ENCODE results near the gene CRABP1.
A peak's percentile ranks its signal among the peaks of the same experiment; 100 is the strongest.

The CRABP1 gene

GRCh38 chr15:78362716-78363380 lies 22.7 kb downstream of the CRABP1 start:
- H3K4me3 ChIP-seq (ENCODE audit: control insufficient read depth in 1 of 7, extremely low read depth in 1 of 7, insufficient read depth in 4 of 7, low read depth in 2 of 7, low read length in 6 of 7), result no peak overlapping the region
- no peak for DNase-seq
- H3K9me3 ChIP-seq (ENCODE audit: control extremely low read depth in 1 of 5, control insufficient read depth in 4 of 5, insufficient read depth in 2 of 5, low read depth in 1 of 5, low read length in 4 of 5), result no peaks in the 10 kb centered on the region
- no peak overlapping the region for H3K27ac ChIP-seq (ENCODE audit: insufficient read depth in 1 of 2, low read depth in 1 of 2, low read length in 2 of 2, poor library complexity in 1 of 2, severe bottlenecking in 2 of 2)
- H3K4me1 ChIP-seq (ENCODE audit: control extremely low read depth in 1 of 4, control insufficient read depth in 4 of 4, insufficient read depth in 4 of 4, low read length in 3 of 4), result peaks cover 0 to 14% (median 7%) of the 10 kb centered on the region in 4 experiments
- POLR2A ChIA-PET, result no interaction called here
- CTCF ChIA-PET, result interaction anchor here (0.5 kb wide), 1 partner anchor 10 kb away, joined by 3 read pairs; no protein-coding TSS in a partner anchor
- H3K36me3 ChIP-seq (ENCODE audit: control insufficient read depth in 4 of 4, insufficient read depth in 4 of 4, low read length in 3 of 4), result no peaks in the 10 kb centered on the region
- 92% methylated on average over 8 of the region's 8 CpGs for WGBS (ENCODE audit: insufficient coverage)
- H3K27me3 ChIP-seq (replicated peaks in 2 of 5; ENCODE audit: control insufficient read depth in 4 of 5, insufficient read depth in 5 of 5, low read length in 4 of 5), result peaks cover 0 to 3% (median 1%) of the 10 kb centered on the region in 5 experiments

DNA sequence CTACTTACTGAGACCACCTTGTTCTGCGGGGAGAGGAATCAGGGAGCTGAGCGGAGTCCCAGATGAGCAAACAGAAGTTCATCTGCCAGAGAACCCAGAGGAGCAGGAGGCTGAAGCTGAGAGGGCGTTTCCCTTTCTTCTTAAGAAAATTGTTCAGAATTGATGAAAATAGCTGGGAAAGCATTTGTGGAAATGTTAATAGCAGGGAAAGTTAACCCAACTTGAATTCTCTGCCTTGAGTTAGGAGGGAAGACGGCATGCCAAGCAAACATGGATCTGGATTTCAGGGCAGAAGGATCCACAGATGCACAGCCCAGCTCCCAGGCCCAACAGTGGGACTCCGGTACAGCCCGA lies 23.2 kb downstream of the CRABP1 start:
- H3K4me1 ChIP-seq (ENCODE audit: control extremely low read depth in 1 of 4, control insufficient read depth in 4 of 4, insufficient read depth in 4 of 4, low read length in 3 of 4), result peaks cover 0 to 14% (median 7%) of the 10 kb centered on the region in 4 experiments
- DNase-seq, result no peak
- no peak overlapping the region for H3K4me3 ChIP-seq (ENCODE audit: control insufficient read depth in 1 of 7, extremely low read depth in 1 of 7, insufficient read depth in 4 of 7, low read depth in 2 of 7, low read length in 6 of 7)
- H3K27ac ChIP-seq (ENCODE audit: insufficient read depth in 1 of 2, low read depth in 1 of 2, low read length in 2 of 2, poor library complexity in 1 of 2, severe bottlenecking in 2 of 2), result no peak overlapping the region
- POLR2A ChIA-PET, result no interaction called here
- peaks cover 0 to 3% (median 0%) of the 10 kb centered on the region in 5 experiments for H3K27me3 ChIP-seq (replicated peaks in 2 of 5; ENCODE audit: control insufficient read depth in 4 of 5, insufficient read depth in 5 of 5, low read length in 4 of 5)
- WGBS (ENCODE audit: insufficient coverage), result 100% methylated on average over 6 of the region's 6 CpGs
- CTCF ChIA-PET, result no interaction called here
- no peaks in the 10 kb centered on the region for H3K9me3 ChIP-seq (ENCODE audit: control extremely low read depth in 1 of 5, control insufficient read depth in 4 of 5, insufficient read depth in 2 of 5, low read depth in 1 of 5, low read length in 4 of 5)
- H3K36me3 ChIP-seq (ENCODE audit: control insufficient read depth in 4 of 4, insufficient read depth in 4 of 4, low read length in 3 of 4), result no peaks in the 10 kb centered on the region

DNA sequence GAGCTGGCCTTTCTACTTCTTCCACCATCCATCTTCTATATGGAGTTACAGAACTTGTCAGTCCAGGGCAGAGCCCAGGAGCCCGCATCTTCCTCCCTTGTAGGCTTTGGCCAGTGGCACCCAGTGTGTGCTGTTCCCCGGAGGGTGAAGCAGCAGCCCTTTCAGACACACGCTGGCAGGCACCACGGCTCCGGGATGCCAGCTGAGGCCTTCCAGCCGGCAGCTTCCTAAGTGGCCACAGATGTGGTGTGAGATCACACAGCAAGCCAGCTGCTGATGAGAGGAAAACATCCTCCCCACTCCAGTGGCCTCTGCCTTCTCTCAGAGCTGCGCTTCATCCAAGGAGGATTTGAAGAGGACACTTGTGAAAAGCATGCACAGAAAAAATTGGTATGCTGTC lies 24.1 kb downstream of the CRABP1 start:
- ChIA-PET CTCF (interaction anchor here (1.6 kb wide), 1 partner anchor 52 kb away, joined by 3 read pairs; no protein-coding TSS in a partner anchor), POLR2A (no interaction called here)
- Histone ChIP-seq H3K9me3 (ENCODE audit: control extremely low read depth in 1 of 5, control insufficient read depth in 4 of 5, insufficient read depth in 2 of 5, low read depth in 1 of 5, low read length in 4 of 5) (no peaks in the 10 kb centered on the region), H3K27me3 (replicated peaks in 2 of 5; ENCODE audit: control insufficient read depth in 4 of 5, insufficient read depth in 5 of 5, low read length in 4 of 5) (no peaks in the 10 kb centered on the region), H3K36me3 (ENCODE audit: control insufficient read depth in 4 of 4, insufficient read depth in 4 of 4, low read length in 3 of 4) (no peaks in the 10 kb centered on the region), H3K4me1 (ENCODE audit: control extremely low read depth in 1 of 4, control insufficient read depth in 4 of 4, insufficient read depth in 4 of 4, low read length in 3 of 4) (peaks cover 0 to 14% (median 7%) of the 10 kb centered on the region in 4 experiments), H3K27ac (ENCODE audit: insufficient read depth in 1 of 2, low read depth in 1 of 2, low read length in 2 of 2, poor library complexity in 1 of 2, severe bottlenecking in 2 of 2) (no peak overlapping the region), H3K4me3 (ENCODE audit: control insufficient read depth in 1 of 7, extremely low read depth in 1 of 7, insufficient read depth in 4 of 7, low read depth in 2 of 7, low read length in 6 of 7) (no peak overlapping the region)
- no peak for DNase-seq
- WGBS (ENCODE audit: insufficient coverage), result 90% methylated on average over 6 of the region's 7 CpGs

DNA sequence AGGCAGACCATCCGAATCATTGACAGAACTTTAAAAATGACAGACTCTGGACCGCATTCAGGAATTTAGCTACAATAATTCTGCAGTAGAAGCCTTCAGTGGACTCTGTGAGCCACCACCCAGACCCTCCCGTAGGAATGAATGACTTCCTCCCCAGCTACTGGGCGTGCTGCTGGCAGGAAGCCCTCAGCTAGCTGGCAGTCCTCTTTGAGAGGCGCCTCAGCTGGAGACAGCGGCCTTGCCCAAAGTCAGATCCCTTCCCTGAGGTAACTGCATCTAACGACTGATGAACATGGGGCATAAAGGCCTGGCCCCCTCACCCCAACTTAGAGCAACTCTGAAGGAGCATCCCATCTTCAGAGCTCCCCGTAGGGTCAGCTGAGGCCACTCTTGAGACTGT lies 25.8 kb downstream of the CRABP1 start:
- ChIA-PET CTCF (interaction anchor here (1.6 kb wide), 1 partner anchor 51 kb away, joined by 3 read pairs; no protein-coding TSS in a partner anchor), POLR2A (no interaction called here)
- H3K4me1 ChIP-seq (ENCODE audit: control extremely low read depth in 1 of 4, control insufficient read depth in 4 of 4, insufficient read depth in 4 of 4, low read length in 3 of 4), result peaks cover 0 to 11% (median 7%) of the 10 kb centered on the region in 4 experiments
- no peaks in the 10 kb centered on the region for H3K27me3 ChIP-seq (replicated peaks in 2 of 5; ENCODE audit: control insufficient read depth in 4 of 5, insufficient read depth in 5 of 5, low read length in 4 of 5)
- H3K9me3 ChIP-seq (ENCODE audit: control extremely low read depth in 1 of 5, control insufficient read depth in 4 of 5, insufficient read depth in 2 of 5, low read depth in 1 of 5, low read length in 4 of 5), result no peaks in the 10 kb centered on the region
- no peak overlapping the region for H3K4me3 ChIP-seq (ENCODE audit: control insufficient read depth in 1 of 7, extremely low read depth in 1 of 7, insufficient read depth in 4 of 7, low read depth in 2 of 7, low read length in 6 of 7)
- WGBS (ENCODE audit: insufficient coverage), result 16% methylated on average over 8 of the region's 8 CpGs
- H3K36me3 ChIP-seq (ENCODE audit: control insufficient read depth in 4 of 4, insufficient read depth in 4 of 4, low read length in 3 of 4), result no peaks in the 10 kb centered on the region
- H3K27ac ChIP-seq (ENCODE audit: insufficient read depth in 1 of 2, low read depth in 1 of 2, low read length in 2 of 2, poor library complexity in 1 of 2, severe bottlenecking in 2 of 2), result no peak overlapping the region
- DNase-seq, result peak in 2 of 3 donors; percentile 29 to 37

DNA sequence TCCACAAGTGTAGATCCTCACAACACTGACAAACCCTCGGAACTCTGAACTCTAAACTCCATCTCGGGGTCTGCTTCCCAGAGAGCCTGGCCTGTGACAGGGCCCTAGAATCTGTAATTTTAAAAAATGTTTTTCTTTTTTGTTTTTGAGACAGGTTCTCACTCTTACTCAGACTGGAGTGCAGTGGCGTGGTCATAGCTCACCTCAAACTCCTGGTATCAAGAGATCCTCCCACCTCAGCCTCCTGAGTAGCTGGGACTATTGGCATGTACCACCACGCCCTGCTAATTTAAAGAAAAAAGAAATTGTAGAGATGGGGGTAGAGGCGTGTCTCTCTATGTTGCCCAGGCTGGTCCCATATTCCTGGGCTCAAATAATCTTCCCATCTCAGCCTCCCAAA lies 26.2 kb downstream of the CRABP1 start:
- no peak for DNase-seq
- Histone ChIP-seq H3K4me1 (ENCODE audit: control extremely low read depth in 1 of 4, control insufficient read depth in 4 of 4, insufficient read depth in 4 of 4, low read length in 3 of 4) (peaks cover 0 to 9% (median 6%) of the 10 kb centered on the region in 4 experiments), H3K27ac (ENCODE audit: insufficient read depth in 1 of 2, low read depth in 1 of 2, low read length in 2 of 2, poor library complexity in 1 of 2, severe bottlenecking in 2 of 2) (no peak overlapping the region), H3K27me3 (replicated peaks in 2 of 5; ENCODE audit: control insufficient read depth in 4 of 5, insufficient read depth in 5 of 5, low read length in 4 of 5) (no peaks in the 10 kb centered on the region), H3K4me3 (ENCODE audit: control insufficient read depth in 1 of 7, extremely low read depth in 1 of 7, insufficient read depth in 4 of 7, low read depth in 2 of 7, low read length in 6 of 7) (no peak overlapping the region), H3K9me3 (ENCODE audit: control extremely low read depth in 1 of 5, control insufficient read depth in 4 of 5, insufficient read depth in 2 of 5, low read depth in 1 of 5, low read length in 4 of 5) (no peaks in the 10 kb centered on the region), H3K36me3 (ENCODE audit: control insufficient read depth in 4 of 4, insufficient read depth in 4 of 4, low read length in 3 of 4) (no peaks in the 10 kb centered on the region)
- CTCF ChIA-PET, result no interaction called here
- WGBS (ENCODE audit: insufficient coverage), result 93% methylated on average over 2 of the region's 5 CpGs
- POLR2A ChIA-PET, result no interaction called here

DNA sequence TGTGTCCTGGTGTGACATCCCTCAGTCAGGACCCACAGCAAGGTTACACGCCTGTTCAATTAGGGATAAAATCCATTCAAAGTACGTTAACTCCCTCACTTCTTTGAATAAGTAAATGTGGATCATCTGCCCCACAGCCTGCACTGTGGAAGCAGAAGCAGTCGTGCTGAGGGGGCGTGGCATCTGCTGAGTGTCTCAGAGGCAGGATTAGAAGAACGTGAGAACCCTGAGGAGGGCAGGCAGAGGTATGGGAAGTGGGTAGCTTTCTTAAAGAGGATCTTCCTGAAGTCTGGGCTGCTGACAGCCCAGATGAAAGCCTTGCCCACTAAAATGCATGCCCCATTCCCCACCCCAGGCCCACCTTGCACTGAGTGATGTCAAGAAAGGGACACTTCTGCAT lies 28.5 kb downstream of the CRABP1 start:
- 50% methylated on average over 3 of the region's 5 CpGs for WGBS (ENCODE audit: insufficient coverage)

DNA sequence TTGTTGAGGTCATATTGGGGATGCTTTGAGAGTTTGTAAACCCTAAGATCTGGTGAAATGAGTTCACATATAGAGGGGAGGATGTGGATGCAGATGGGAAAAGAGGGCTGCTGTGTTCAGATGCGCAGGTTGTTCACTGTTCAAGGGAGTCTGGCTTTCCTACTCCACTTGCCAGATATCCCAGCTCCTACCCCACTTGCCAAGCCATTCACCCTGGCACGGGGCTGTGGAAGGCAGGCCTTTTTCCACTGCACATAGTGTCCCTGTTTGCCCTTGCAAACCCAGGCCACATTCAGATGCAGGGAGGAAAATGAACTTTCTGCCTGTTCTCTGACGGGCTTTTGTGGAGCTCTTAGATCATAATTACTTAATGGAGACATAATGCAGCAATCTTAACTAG lies 29.0 kb downstream of the CRABP1 start:
- no peak for DNase-seq
- WGBS (ENCODE audit: insufficient coverage), result 100% methylated on average over 2 of the region's 3 CpGs
- Histone ChIP-seq H3K27ac (ENCODE audit: insufficient read depth in 1 of 2, low read depth in 1 of 2, low read length in 2 of 2, poor library complexity in 1 of 2, severe bottlenecking in 2 of 2) (no peak overlapping the region), H3K27me3 (replicated peaks in 2 of 5; ENCODE audit: control insufficient read depth in 4 of 5, insufficient read depth in 5 of 5, low read length in 4 of 5) (no peaks in the 10 kb centered on the region), H3K4me1 (ENCODE audit: control extremely low read depth in 1 of 4, control insufficient read depth in 4 of 4, insufficient read depth in 4 of 4, low read length in 3 of 4) (peaks cover 0 to 10% (median 6%) of the 10 kb centered on the region in 4 experiments), H3K36me3 (ENCODE audit: control insufficient read depth in 4 of 4, insufficient read depth in 4 of 4, low read length in 3 of 4) (no peaks in the 10 kb centered on the region), H3K9me3 (ENCODE audit: control extremely low read depth in 1 of 5, control insufficient read depth in 4 of 5, insufficient read depth in 2 of 5, low read depth in 1 of 5, low read length in 4 of 5) (no peaks in the 10 kb centered on the region), H3K4me3 (ENCODE audit: control insufficient read depth in 1 of 7, extremely low read depth in 1 of 7, insufficient read depth in 4 of 7, low read depth in 2 of 7, low read length in 6 of 7) (no peak overlapping the region)
- CTCF ChIA-PET, result no interaction called here
- POLR2A ChIA-PET, result interaction anchor here (0.6 kb wide), 1 partner anchor 41 kb away, joined by 4 read pairs; no protein-coding TSS in a partner anchor

More for the DNA sequence above, 28.5 kb downstream of the CRABP1 start:
- Histone ChIP-seq H3K27ac (ENCODE audit: insufficient read depth in 1 of 2, low read depth in 1 of 2, low read length in 2 of 2, poor library complexity in 1 of 2, severe bottlenecking in 2 of 2) (no peak overlapping the region), H3K9me3 (ENCODE audit: control extremely low read depth in 1 of 5, control insufficient read depth in 4 of 5, insufficient read depth in 2 of 5, low read depth in 1 of 5, low read length in 4 of 5) (no peaks in the 10 kb centered on the region), H3K36me3 (ENCODE audit: control insufficient read depth in 4 of 4, insufficient read depth in 4 of 4, low read length in 3 of 4) (no peaks in the 10 kb centered on the region), H3K27me3 (replicated peaks in 2 of 5; ENCODE audit: control insufficient read depth in 4 of 5, insufficient read depth in 5 of 5, low read length in 4 of 5) (no peaks in the 10 kb centered on the region), H3K4me3 (ENCODE audit: control insufficient read depth in 1 of 7, extremely low read depth in 1 of 7, insufficient read depth in 4 of 7, low read depth in 2 of 7, low read length in 6 of 7) (no peak overlapping the region), H3K4me1 (ENCODE audit: control extremely low read depth in 1 of 4, control insufficient read depth in 4 of 4, insufficient read depth in 4 of 4, low read length in 3 of 4) (peaks cover 0 to 9% (median 4%) of the 10 kb centered on the region in 4 experiments)
- ChIA-PET POLR2A (no interaction called here), CTCF (no interaction called here)
- peak in 2 of 3 donors; percentile 33 to 38 for DNase-seq
